ENCODE results near the gene CACNA1I. TPM values are rescaled to one million over a fixed set of nuclear protein-coding genes. Genes with fewer than 3 reads are reported as not detected.

CACNA1I gene
- polyA plus RNA-seq, 3 donors, result 0.04 to 0.09 (median 0.09) TPM

- no peak for DNase-seq
These were observed 165.2 kb downstream of the CACNA1I start for GRCh38 chr22:39735776-39736175.

- no peak for DNase-seq
These were observed 168.2 kb downstream of the CACNA1I start for GRCh38 chr22:39738746-39739145.

Other genes starting within 250 kb of the CACNA1I start
- gene SYNGR1, start 220.8 kb upstream of the CACNA1I start, polyA plus RNA-seq (ENCODE audit: insufficient read length in 3 of 3), result 10 to 100 TPM; 25.2 to 27.7 (median 27.4) TPM
- gene TAB1, start 171.0 kb upstream of the CACNA1I start, polyA plus RNA-seq (ENCODE audit: insufficient read length in 3 of 3), result 10 to 100 TPM; 30.9 to 35.4 (median 31.0) TPM
- 10 to 100 TPM; 31.2 to 32.6 (median 31.3) TPM for gene MGAT3, start 113.7 kb upstream of the CACNA1I start, polyA plus RNA-seq (ENCODE audit: insufficient read length in 3 of 3)
- 10 to 100 TPM; 34.9 to 39.5 (median 36.7) TPM for gene MIEF1, start 68.5 kb upstream of the CACNA1I start, polyA plus RNA-seq (ENCODE audit: insufficient read length in 3 of 3)
- gene ATF4, start 50.2 kb upstream of the CACNA1I start, polyA plus RNA-seq (ENCODE audit: insufficient read length in 3 of 3), result 100 to 1,000 TPM; 272 to 297 (median 273) TPM
- 10 to 100 TPM; 51.3 to 64.9 (median 62.9) TPM for gene RPS19BP1, start 38.0 kb upstream of the CACNA1I start, polyA plus RNA-seq (ENCODE audit: insufficient read length in 3 of 3)

All from renal pelvis (tissue), 4 donors.